Vagina (tissue), 2 donors: ENCODE measurements around the gene DZANK1.

Experiments
- POLR2AphosphoS5 ChIP-seq, 2 donors: sonication (generic); formaldehyde crosslinking; IDR thresholded peaks; one replicate each; pipeline ENCODE4 v1.9.0; 2017; ENCODE audit warnings: antibody characterized with exemption in 2 of 2, mild to moderate bottlenecking in 2 of 2, low read depth in 1 of 2; ENCODE audit not compliant: insufficient read depth in 1 of 2
- TF ChIP-seq, protein P1 (sequence below), 3 experiments: fragments of 450-650 bp in 2 of 3; fragments of 200-600 bp in 1 of 3; sonication (generic) in 1 of 3; IDR thresholded peaks; one replicate each; pipeline ENCODE4 v1.5.1; 2017 to 2019; ENCODE audit warnings: antibody characterized with exemption in 3 of 3, mild to moderate bottlenecking in 2 of 3, moderate library complexity in 2 of 3

- no peak for TF ChIP-seq POLR2AphosphoS5 (IDR thresholded peaks at IDR 0.05; ENCODE audit: insufficient read depth in 1 of 2, low read depth in 1 of 2)
- TF ChIP-seq, protein P1, sequence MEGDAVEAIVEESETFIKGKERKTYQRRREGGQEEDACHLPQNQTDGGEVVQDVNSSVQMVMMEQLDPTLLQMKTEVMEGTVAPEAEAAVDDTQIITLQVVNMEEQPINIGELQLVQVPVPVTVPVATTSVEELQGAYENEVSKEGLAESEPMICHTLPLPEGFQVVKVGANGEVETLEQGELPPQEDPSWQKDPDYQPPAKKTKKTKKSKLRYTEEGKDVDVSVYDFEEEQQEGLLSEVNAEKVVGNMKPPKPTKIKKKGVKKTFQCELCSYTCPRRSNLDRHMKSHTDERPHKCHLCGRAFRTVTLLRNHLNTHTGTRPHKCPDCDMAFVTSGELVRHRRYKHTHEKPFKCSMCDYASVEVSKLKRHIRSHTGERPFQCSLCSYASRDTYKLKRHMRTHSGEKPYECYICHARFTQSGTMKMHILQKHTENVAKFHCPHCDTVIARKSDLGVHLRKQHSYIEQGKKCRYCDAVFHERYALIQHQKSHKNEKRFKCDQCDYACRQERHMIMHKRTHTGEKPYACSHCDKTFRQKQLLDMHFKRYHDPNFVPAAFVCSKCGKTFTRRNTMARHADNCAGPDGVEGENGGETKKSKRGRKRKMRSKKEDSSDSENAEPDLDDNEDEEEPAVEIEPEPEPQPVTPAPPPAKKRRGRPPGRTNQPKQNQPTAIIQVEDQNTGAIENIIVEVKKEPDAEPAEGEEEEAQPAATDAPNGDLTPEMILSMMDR (IDR thresholded peaks at IDR 0.05) = no peak
Observed at GRCh38 chr20:18377896-18378481, 88.8 kb downstream of the DZANK1 start.
